ENCODE results near the gene TNFRSF6B.

- TF ChIP-seq CTCF (IDR thresholded peaks at IDR 0.05; ENCODE audit: borderline replicate concordance, extremely low read depth, low read length, poor library complexity, severe bottlenecking) (no peak), EZH2 (IDR thresholded peaks at IDR 0.05; ENCODE audit: borderline replicate concordance, low read depth, low read length, severe bottlenecking) (no peak)
These were observed 41.7 kb downstream of the TNFRSF6B start for GRCh38 chr20:63737945-63738686.
